Muscle layer of duodenum (tissue), 2 donors: ENCODE data around the gene DNMT3A.
A peak's percentile ranks its signal among the peaks of the same experiment; 100 is the strongest.

Experiments used
- H3K27ac ChIP-seq: one replicate; pipeline ENCODE4 v1.7.0; 2013; ENCODE audit warnings: mild to moderate bottlenecking, low read length
- H3K27me3 ChIP-seq: one replicate; pipeline ENCODE4 v1.7.0; 2013; ENCODE audit warnings: low read depth, mild to moderate bottlenecking, control low read depth, low read length
- H3K36me3 ChIP-seq, 2 donors: one replicate each; pipeline ENCODE4 v1.7.0; 2013; ENCODE audit warnings: low read length in 2 of 2, control low read depth in 1 of 2, mild to moderate bottlenecking in 1 of 2; ENCODE audit not compliant: insufficient read depth in 2 of 2, control insufficient read depth in 1 of 2
- H3K4me1 ChIP-seq, 2 donors: one replicate each; pipeline ENCODE4 v1.7.0; 2013; ENCODE audit warnings: low read length in 2 of 2, mild to moderate bottlenecking in 2 of 2, control low read depth in 1 of 2, moderate library complexity in 1 of 2; ENCODE audit not compliant: insufficient read depth in 2 of 2, control insufficient read depth in 1 of 2
- H3K4me3 ChIP-seq, 2 donors: one replicate each; pipeline ENCODE4 v1.7.0; 2013; ENCODE audit warnings: low read length in 2 of 2, low read depth in 1 of 2, mild to moderate bottlenecking in 1 of 2
- H3K9me3 ChIP-seq, 2 donors: one replicate each; pipeline ENCODE4 v1.7.0; 2013; ENCODE audit warnings: low read length in 2 of 2, control low read depth in 1 of 2, mild to moderate bottlenecking in 1 of 2; ENCODE audit not compliant: control insufficient read depth in 1 of 2
- donor health status: healthy.

DNMT3A gene

DNA sequence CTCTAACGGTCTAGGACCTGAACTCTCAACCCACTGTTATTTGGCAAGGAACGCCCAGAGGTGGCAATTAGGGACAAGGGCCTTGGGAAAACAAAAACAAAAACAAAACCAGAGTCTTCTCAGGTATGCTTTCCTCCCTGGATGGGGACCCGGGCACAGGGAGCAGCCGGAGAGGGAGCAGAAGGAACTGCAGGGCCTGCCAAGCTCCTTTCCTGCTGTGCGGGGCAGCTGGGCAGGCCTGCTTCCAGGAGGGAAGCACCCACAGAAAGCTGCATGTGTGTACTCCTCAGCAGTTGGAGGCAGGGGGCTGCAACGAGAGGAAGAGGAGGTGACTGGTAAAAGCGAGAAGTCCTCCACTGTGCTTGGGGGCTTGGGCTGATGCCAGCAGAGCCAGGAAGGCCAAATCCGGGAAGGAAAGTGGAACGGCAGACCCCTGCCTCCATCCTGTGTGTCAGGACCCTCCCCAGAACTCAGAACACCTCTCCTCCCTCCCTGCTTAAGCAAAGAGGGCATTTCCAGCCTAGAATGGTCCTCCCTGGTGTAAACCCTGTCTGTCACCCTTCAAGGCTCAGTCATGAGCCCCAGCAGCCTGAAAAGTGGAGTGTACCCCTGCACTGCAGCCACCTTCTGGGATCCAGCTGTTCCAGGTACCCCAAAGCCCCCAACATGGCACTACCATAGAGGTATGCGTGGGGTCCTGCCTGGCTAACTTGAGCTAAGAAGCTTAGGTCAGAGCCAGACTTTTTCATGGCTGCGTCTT is 56.3 kb downstream of the DNMT3A start:
- Histone ChIP-seq H3K4me3 (no peak overlapping the region), H3K9me3 (no peaks in the 10 kb centered on the region), H3K27ac (no peak overlapping the region), H3K4me1 (peaks cover 3 to 17% of the 10 kb centered on the region in 2 donors), H3K27me3 (no peaks in the 10 kb centered on the region), H3K36me3 (peaks cover 4 to 13% of the 10 kb centered on the region in 2 donors)

DNA sequence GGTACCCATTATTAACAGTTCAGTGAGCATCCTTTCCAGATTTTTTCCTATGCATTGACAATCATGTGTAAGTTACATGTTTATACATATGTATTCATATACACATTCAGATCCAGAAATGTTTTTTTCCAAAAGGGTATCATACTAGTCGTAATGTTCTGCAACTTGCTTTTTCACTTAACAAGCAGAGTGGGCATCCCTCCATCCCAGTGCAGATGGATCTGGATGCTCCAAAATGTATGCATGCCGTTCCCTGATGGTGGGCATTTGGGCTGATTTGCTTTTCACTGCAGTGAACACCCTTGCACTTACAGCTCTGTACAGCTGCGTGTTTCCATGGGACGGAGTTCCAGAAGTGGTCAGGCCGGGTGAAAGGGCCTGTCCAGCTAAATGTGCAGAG is 57.0 kb downstream of the DNMT3A start:
- H3K4me1 ChIP-seq, result peaks cover 3 to 17% of the 10 kb centered on the region in 2 donors
- H3K9me3 ChIP-seq, result no peaks in the 10 kb centered on the region
- peaks cover 4 to 13% of the 10 kb centered on the region in 2 donors for H3K36me3 ChIP-seq
- no peaks in the 10 kb centered on the region for H3K27me3 ChIP-seq
- no peak overlapping the region for H3K27ac ChIP-seq
- H3K4me3 ChIP-seq, result no peak overlapping the region

DNA sequence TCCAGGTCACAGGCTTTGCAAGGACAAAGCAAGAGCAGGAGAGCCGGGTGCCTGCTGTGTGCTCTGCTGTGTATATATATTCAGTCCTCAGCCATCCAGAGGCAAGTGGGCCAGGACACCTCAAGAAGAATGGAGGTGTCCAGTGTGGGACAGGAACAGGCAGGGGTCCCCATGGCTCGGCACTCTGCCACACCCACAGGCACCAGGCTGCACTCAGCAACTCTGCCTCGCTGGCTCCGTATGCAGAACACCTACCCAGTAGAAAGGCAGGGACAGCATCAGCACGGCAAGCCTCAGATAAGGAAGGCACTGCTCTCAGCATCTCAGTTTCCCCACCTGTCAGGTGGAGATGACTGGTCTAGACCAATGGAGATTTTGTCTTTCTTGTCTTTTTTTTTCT is 57.8 kb downstream of the DNMT3A start:
- no peak overlapping the region for H3K4me3 ChIP-seq
- H3K27me3 ChIP-seq, result no peaks in the 10 kb centered on the region
- peaks cover 3 to 21% of the 10 kb centered on the region in 2 donors for H3K4me1 ChIP-seq
- H3K27ac ChIP-seq, result no peak overlapping the region
- peaks cover 4 to 13% of the 10 kb centered on the region in 2 donors for H3K36me3 ChIP-seq
- H3K9me3 ChIP-seq, result no peaks in the 10 kb centered on the region

DNA sequence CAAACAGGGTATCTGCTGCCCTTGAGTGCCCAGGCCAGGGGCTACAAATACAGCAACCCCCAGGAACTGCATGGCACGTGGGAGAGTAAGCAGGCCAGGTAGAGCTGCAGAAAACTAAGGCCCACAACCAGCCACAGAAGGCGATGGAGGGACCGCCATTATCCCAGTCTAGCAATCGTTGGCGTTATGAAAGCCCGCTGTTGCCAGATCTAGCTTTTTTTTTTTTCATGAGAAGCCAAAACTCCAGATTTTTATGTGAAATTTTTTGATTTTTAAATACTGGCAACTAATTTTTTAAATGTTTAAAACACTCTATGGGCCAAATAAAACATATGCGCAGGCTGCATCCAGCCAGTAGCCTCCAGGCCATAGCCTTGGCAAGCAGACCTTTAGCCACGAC is 59.8 kb downstream of the DNMT3A start:
- H3K9me3 ChIP-seq, result no peaks in the 10 kb centered on the region
- H3K27ac ChIP-seq, result no peak overlapping the region
- H3K4me3 ChIP-seq, result no peak overlapping the region
- peaks cover 8 to 40% of the 10 kb centered on the region in 2 donors for H3K4me1 ChIP-seq
- peaks cover 4 to 13% of the 10 kb centered on the region in 2 donors for H3K36me3 ChIP-seq
- no peaks in the 10 kb centered on the region for H3K27me3 ChIP-seq

DNA sequence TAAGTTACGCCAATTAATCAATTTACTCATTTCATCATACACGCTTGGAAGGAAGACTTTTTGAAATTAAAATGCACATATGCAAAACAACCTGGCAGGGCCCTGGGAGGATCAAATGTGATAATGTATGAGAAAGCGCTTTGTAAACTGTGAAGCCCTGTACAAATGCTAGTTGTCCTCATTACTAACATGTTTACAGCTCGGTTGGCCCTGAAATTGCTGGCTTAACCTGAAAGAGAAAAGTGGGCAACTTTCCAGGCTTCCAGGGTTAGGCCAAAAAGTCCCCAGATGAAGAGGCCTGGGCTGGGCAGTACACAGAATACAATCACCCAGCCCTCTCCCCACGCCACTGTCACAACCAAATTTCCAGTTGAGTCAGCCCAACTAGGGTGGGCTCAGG is 60.2 kb downstream of the DNMT3A start:
- Histone ChIP-seq H3K27me3 (no peaks in the 10 kb centered on the region), H3K9me3 (no peaks in the 10 kb centered on the region), H3K4me3 (no peak overlapping the region), H3K36me3 (peaks cover 4 to 13% of the 10 kb centered on the region in 2 donors), H3K27ac (no peak overlapping the region), H3K4me1 (peaks cover 8 to 45% of the 10 kb centered on the region in 2 donors)

DNA sequence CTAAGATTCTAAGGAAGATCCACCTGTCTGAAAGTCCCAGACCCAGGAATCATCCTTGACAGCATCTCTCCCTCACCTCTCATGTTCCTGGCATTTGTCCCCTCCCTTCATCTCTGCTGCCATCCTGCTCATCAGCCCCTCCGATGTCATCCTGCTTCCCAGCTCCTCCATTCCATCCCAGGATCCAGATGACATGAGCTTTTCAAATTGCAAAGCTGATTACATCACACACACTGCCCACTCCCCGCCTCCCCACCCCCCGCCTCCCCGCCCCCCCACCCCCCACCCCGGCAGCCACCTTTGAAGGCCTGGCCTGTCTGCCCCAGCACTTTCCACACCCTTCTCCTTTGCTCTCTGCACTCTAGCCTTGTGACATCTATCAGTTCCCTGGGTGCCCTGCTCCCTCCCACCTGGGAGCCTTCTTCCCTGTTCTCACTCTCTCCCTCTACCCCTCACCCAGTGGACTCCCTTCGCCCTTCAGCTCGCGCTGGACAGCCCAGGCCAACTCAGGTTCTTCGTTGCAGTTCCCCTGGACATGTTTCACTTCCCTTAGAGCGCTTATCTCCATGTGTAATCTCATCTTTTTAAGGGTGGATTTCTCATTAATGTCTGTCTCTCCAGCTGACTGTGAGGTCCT is 61.6 kb downstream of the DNMT3A start:
- Histone ChIP-seq H3K36me3 (peaks cover 4 to 13% of the 10 kb centered on the region in 2 donors), H3K27ac (no peak overlapping the region), H3K4me3 (no peak overlapping the region), H3K9me3 (no peaks in the 10 kb centered on the region), H3K27me3 (no peaks in the 10 kb centered on the region), H3K4me1 (peaks cover 13 to 49% of the 10 kb centered on the region in 2 donors)

DNA sequence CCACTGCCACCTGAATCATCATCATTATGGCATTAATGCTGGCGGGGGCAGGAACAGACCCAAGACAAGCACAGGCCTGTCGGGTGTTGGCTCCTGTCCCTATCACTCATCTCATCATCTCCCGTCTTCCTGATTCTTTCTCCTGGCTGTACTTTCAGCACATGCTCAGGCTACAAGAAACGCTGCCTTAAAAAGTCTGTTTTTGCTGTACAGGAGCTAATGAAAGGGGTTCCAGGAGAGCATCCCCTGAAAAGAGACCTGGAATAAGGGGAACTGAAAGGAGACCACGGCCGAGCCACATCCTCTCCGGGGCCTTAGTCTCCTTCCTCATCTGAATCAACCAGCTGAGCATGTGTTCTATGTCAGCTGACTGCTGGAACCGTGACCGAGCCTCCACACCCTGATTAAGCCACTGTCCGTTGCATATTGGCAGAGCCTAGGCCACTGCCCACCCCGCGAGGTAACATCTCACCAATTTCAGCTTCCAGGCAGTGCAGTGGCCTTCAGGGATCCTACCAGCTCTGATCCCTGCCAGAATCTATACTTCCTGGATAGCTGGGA is 62.6 kb downstream of the DNMT3A start:
- H3K36me3 ChIP-seq, result peaks cover 4 to 13% of the 10 kb centered on the region in 2 donors
- no peak overlapping the region for H3K4me3 ChIP-seq
- no peaks in the 10 kb centered on the region for H3K9me3 ChIP-seq
- no peaks in the 10 kb centered on the region for H3K27me3 ChIP-seq
- H3K27ac ChIP-seq, result peak overlapping the region; percentile 14
- H3K4me1 ChIP-seq, result peaks cover 13 to 55% of the 10 kb centered on the region in 2 donors

DNA sequence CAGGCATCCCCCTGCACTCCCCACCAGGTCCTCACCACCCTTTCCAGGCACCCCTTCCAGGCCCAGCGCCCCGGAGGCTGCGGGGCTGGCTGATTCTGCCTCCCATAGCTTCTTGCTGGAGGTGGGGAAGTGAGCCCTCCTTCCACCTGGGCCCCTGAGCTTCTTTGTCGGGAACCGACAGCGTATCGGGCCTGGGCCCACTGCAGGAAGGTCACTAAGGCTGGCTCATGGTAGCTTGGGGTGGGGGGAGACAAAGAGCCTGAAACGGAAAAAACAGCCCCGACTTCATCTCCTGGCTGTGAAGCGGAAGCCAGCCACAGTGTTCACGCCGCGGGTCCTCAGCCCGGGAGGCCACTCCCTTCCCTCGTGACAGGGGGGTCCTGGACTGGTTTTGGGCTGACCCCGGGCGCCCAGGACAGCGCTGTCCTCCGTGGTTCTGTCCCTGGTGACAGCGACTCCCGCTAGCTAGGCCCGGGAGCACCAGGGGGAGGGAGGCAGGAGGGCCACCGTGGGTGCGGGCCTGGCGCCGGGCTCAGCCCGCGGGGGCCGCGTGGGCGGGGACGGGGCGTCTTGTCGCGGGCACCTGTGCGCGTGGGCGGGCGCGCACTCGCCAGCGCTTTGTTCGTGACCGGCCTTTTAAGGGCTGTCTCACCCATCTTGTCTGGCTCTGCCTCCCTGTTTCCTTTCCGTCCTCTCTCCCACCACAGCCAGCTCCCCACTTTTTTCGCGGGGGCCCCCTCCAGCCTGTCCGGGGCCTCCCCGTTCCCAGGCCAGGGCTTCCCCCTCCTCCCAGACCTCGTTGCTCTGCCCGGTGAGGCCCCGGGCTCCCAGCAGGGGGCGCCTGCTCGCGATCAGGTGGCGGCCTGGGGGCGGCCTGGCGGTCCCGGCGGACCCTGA is 64.9 kb downstream of the DNMT3A start:
- no peaks in the 10 kb centered on the region for H3K9me3 ChIP-seq
- peaks cover 1 to 8% of the 10 kb centered on the region in 2 donors for H3K36me3 ChIP-seq
- H3K4me3 ChIP-seq, result peak overlapping the region; percentile 11 to 67
- H3K27ac ChIP-seq, result peak overlapping the region; percentile 23
- peaks cover 13 to 54% of the 10 kb centered on the region in 2 donors for H3K4me1 ChIP-seq
- no peaks in the 10 kb centered on the region for H3K27me3 ChIP-seq

DNA sequence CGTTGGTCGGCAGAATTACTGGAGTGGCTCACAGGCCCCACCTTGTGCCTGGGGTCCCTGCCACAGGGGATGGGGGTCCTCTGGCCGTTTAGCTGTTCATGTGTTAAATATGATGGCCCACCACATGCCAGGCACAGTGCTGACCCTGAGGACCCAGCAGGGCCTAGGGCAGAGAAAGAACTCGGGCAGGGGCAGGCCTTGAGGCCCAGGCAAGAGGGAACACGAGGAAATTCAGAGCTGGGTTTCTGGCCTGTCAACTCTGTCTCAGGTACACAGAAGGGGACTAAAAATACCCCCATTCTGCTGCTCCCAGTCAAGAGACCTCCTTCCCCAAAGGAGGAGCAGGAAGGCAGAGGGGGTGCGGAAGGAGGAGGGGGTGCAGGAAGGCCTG is 66.2 kb downstream of the DNMT3A start:
- Histone ChIP-seq H3K4me3 (no peak overlapping the region), H3K36me3 (peaks cover 1 to 6% of the 10 kb centered on the region in 2 donors), H3K27me3 (no peaks in the 10 kb centered on the region), H3K4me1 (peaks cover 10 to 49% of the 10 kb centered on the region in 2 donors), H3K27ac (no peak overlapping the region), H3K9me3 (no peaks in the 10 kb centered on the region)

DNA sequence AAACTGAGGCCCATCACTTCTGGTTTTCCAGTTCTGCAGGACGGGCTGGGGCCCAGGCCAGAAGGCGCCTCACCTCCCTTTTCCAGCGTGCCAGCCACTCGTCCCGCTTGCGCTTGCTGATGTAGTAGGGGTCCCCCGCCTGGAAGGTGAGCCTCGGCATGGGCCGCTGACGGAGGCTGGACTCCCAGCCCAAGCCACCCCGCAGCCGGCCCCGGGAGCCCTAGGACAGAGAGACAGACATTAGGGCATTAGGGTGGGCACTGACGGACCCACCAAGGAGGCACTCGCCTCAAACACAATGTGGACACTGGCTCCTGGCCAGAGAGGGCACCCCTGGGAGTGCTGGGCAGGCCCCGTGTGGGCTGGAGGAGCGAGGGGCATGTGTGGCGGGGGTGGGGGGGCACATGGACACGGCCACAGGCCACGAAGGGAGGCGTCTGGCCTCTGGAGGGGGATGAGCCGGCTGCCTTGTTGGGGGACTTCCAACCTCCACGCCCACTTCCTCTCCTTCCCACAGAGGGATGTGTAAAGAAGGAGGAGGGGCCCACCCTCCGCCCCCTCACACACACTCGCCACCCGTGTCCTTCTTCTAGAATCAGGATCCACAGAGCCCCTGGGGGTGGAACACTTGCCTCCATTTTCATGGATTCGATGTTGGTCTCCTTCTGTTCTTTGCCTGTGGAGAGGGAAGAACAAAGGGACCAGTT is 66.7 kb downstream of the DNMT3A start:
- H3K36me3 ChIP-seq, result peaks cover 7 to 9% of the 10 kb centered on the region in 2 donors
- H3K4me3 ChIP-seq, result no peak overlapping the region
- no peaks in the 10 kb centered on the region for H3K9me3 ChIP-seq
- no peak overlapping the region for H3K27ac ChIP-seq
- H3K27me3 ChIP-seq, result no peaks in the 10 kb centered on the region
- H3K4me1 ChIP-seq, result peaks cover 10 to 49% of the 10 kb centered on the region in 2 donors
